ENCODE results near the gene SLC26A1.

SLC26A1 gene

DNA sequence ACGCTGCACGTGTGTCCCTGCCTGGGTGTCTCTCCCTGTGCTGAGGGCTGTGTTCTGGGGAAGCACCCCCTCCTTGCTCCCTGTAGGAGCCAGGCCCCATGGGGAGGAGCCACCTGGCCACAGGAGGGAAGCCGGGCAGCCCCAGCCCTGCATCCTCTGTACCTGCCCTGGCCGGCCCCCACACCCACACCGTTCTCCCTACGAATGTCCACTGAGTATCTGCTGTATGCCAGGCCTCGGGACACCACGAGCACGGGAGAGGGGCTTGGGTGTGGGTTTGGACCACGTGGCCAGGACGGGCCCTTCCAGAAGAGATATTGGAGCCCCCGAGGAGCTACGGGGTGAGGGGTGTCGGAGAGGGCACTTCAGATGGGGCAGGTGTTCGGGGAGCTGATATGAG is 24.5 kb upstream of the SLC26A1 start:
- H3K4me3 ChIP-seq = no peak overlapping the region
- TF ChIP-seq, protein P1, sequence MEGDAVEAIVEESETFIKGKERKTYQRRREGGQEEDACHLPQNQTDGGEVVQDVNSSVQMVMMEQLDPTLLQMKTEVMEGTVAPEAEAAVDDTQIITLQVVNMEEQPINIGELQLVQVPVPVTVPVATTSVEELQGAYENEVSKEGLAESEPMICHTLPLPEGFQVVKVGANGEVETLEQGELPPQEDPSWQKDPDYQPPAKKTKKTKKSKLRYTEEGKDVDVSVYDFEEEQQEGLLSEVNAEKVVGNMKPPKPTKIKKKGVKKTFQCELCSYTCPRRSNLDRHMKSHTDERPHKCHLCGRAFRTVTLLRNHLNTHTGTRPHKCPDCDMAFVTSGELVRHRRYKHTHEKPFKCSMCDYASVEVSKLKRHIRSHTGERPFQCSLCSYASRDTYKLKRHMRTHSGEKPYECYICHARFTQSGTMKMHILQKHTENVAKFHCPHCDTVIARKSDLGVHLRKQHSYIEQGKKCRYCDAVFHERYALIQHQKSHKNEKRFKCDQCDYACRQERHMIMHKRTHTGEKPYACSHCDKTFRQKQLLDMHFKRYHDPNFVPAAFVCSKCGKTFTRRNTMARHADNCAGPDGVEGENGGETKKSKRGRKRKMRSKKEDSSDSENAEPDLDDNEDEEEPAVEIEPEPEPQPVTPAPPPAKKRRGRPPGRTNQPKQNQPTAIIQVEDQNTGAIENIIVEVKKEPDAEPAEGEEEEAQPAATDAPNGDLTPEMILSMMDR (IDR thresholded peaks at IDR 0.05) = no peak
- DNase-seq (ENCODE audit: low spot score) = no peak
- no peak overlapping the region for H3K27ac ChIP-seq

DNA sequence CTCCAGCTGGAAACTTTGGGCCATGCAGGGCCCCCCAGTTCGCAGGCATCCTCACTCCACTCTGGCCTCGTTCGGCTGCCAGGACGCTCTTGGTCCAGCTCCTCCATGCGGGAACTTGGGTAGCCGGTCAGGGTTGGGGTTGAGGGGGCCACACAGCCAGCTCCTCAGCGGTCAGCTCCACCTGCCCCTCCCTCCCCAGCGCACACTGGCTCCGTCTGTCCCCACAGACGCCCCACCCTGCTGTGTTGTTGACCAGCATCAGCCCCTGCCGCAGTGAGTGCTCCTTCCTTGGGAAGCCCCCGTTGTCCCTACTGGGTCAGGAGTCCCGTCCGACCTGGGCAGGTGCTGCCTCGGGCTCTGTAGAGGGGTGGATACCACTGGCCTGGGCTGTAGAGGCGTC is 24.0 kb upstream of the SLC26A1 start:
- TF ChIP-seq, protein P1 (IDR thresholded peaks at IDR 0.05) = no peak
- no peak for DNase-seq (ENCODE audit: low spot score)
- H3K4me3 ChIP-seq = no peak overlapping the region
- H3K27ac ChIP-seq = no peak overlapping the region

GRCh38 chr4:1015746-1016145 is 22.5 kb upstream of the SLC26A1 start:
- DNase-seq (ENCODE audit: low spot score) = no peak
- H3K27ac ChIP-seq = no peak overlapping the region
- H3K4me3 ChIP-seq = no peak overlapping the region
- TF ChIP-seq, protein P1 (IDR thresholded peaks at IDR 0.05) = no peak

DNA sequence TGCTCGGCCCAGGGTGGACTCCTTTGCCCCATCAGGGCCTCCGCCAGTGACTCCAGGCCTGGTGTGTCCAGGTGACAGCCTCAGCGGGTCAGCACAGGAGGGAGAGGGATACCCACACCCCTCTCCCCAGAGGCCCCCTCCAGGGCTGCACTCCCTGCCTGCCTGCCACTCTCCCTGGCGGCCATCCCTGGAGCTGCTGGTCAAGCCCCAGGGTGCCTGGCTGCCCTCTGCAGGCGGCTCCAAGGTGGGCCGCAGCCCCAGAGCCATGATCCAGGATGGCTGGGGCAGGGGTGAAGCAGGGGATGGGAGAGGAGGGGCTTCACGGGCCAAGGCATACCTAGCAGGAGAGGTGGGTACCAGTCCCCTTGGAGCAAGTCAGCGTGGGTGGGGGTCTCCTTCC is 22.0 kb upstream of the SLC26A1 start:
- H3K4me3 ChIP-seq = no peak overlapping the region
- TF ChIP-seq, protein P1 (IDR thresholded peaks at IDR 0.05) = no peak
- no peak overlapping the region for H3K27ac ChIP-seq
- DNase-seq (ENCODE audit: low spot score) = no peak

DNA sequence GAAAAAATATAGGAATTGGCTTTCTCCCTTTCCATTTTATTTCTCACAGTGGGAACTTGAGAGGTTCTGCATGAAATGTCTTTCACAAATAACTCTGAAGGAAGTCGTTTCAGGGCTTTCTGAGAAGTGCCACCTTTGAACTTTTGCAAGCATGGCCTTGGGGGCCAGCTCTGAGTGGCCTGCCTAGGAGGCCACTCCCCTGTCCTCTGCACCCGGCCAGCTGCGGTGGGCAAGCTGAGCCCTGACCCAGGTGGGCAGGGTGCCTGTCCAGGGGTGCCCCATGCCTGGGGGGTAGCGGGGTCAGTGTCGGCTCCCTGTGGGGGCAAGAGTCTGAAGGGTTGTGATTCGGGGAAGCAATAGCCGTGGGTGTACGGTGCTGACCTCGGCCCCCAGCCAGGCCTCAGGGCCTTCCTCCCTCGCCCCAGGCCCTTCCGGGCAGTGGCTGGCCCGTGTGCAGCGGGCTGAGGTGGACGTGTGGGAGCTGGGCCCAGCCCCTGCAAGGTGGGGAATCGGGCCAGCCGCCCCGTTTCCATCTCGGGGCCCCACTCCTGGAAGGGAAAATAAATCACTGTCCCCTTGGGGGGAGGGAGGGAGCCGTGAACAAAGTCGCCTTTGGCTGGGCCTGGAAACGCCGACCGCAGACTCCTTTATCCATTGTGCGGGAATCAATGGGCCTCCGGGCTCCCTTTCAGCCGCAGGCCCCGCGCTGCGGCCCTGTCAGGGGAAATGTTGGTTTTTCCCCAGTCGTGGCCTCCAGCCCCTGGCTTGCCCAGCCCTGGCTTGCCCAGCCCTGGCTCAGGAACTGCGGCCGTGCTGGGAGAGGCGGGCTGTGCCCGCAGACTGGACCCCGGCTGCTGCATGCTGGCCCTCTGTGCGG is 21.3 kb upstream of the SLC26A1 start:
- H3K4me3 ChIP-seq = no peak overlapping the region
- no peak overlapping the region for H3K27ac ChIP-seq
- DNase-seq (ENCODE audit: low spot score) = no peak
- TF ChIP-seq, protein P1 (IDR thresholded peaks at IDR 0.05) = no peak

GRCh38 chr4:1013225-1014073 is 20.2 kb upstream of the SLC26A1 start:
- TF ChIP-seq, protein P1 (IDR thresholded peaks at IDR 0.05) = no peak
- H3K4me3 ChIP-seq = no peak overlapping the region
- H3K27ac ChIP-seq = no peak overlapping the region
- DNase-seq (ENCODE audit: low spot score) = no peak
